Measurements from ENCODE around the gene PCCA.
"Not testable (repeated sequence)": the region's sequence is repeated elsewhere in the genome, so short reads cannot be mapped to it uniquely, and the experiment has no call there.

Gene PCCA

DNA sequence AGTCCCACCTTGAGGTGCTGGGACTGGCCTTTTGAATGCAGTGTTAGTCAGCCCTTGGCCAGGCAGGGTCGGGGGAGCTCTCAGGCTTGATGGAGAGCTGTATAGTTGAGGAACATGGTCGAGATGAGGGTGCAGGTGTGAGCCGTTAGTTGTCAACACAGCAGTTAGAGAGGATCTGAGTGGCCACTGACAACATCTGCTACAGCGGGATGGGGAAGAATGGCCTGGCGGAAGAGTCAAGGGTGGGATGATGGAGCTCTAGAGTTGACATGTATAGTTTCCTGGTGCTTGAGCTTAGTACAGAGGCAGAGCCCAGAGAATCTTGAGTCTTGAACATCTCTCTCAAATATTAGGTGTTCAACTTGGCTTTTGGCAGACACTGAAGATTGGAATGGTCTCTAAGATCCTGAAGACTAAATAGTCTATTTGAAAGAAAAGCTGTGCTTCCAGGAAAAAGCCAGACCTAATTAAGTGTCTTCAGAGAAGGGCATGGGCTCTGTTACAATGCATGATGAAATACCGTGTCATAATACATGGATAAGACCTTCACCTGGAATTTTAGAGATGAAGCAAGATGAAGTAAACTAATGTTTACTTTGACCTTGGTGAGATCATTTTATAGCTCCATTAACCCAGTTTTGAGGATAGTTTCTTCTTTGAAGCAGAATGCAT, 9.7 kb downstream of the PCCA start:
- DNase-seq, result no peak

GRCh38 chr13:100099117-100099445, 10.2 kb downstream of the PCCA start:
- not testable (repeated sequence) for DNase-seq

- no peak for DNase-seq
Measured at GRCh38 chr13:100100115-100100879, 11.4 kb downstream of the PCCA start.

DNA sequence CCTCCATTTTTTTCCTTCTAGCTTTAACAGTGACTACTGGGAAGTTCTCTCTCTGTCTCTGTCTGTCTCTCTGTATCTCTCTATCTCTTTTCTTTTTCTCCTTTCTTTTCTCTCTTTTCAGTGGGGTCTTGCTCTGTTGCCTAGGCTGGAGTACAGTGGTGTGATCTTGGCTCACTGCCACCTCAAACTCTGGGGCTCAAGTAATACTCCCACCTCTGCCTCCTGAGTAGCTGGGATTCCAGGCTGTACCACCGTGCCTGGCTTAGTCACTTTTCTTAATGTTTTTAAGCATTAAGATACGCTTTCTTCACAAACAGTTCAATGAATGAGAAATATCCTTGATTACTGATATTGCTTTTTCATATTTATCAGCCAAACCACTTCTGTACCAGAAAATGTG, 13.1 kb downstream of the PCCA start:
- DNase-seq, result no peak

DNA sequence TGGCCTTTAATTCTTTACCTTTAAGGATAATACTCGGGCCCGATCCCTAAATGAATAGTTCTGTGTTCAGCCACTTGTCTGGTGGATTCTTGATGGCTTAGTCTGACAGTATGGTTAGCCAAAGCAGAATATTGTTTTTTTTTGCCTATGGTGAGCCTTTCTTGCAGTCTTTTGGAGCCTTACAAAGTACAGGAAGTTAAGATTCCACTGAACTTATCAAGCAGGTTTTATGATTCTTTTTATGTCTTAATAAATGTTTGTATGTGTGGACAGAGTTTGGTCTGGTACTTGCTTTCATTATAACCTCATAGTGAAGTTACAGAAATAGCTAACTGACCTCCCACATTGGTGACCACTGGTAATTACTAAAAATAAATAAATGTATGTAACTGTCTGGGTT, 17.1 kb downstream of the PCCA start:
- no peak for DNase-seq

DNA sequence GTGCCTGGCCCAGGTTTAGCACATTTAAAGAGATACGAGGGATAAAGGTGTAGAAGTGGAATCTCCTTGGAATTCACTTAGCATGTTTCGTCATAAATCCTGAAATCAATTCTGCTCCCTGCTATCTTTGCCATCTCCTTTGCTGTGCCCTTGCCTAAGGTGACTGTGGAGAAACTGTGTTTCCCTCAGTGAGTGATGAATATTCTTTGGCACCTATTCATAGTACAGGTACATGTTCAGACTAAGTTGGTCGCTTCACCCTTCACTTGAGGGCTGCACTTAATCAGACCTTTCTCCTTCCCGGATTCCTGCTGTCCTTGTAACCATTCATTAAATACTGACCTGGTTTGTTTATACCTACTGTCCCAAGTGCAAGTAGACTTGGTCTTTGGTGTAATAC, 17.8 kb downstream of the PCCA start:
- DNase-seq, result no peak

- DNase-seq, result no peak
Measured at GRCh38 chr13:100108913-100109507, 20.1 kb downstream of the PCCA start.

- DNase-seq, result no peak
Measured at GRCh38 chr13:100110269-100110668, 21.4 kb downstream of the PCCA start.

- no peak for DNase-seq
Measured at GRCh38 chr13:100112186-100112838, 23.4 kb downstream of the PCCA start.

DNA sequence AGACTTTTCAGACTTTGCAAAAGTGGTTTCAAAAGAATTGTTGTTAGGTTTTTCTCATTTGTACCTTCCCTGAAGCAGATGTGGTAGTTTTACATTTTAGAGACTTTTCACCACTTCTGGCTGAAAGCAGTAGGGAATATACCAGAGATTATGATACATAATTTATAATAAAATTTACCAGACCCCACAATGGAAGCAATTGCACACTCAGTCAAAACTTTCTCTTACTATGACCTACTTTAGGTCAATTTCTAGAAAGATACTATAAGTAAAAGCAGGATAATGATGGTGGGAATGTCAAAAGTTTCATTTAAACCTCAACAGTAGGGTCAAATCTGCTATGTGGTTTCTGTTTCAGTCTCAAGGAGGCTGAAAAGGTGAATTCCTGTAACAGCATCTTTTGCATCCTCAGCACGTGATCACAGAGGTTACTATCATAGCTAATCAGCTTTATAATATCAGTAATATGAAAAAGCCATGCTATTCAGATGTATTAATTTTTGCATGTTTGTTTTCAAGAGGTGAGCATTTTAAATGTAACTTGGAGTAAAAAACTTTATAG, 26.9 kb downstream of the PCCA start:
- DNase-seq, result no peak

DNA sequence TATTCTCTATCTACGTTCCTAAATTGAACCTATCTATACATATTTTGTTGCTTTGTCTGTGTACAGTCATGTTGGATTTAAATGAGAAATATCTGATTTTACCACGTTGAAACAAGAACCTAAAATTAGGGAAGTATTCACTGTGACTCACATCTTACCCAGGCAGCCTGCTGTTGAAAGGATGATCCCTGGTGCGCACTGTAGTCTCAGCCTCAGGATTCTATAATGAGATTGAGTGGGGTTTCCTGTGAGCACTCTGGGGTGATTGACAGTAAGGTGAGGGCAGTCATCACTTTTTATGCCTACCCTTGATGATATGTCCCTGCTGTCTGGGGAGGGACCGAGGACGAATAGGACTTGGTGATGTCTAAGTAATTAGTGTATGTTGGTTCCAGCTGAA, 35.4 kb downstream of the PCCA start:
- DNase-seq, result no peak

GRCh38 chr13:100125946-100126345, 37.1 kb downstream of the PCCA start:
- DNase-seq, result no peak

GRCh38 chr13:100128373-100128772, 39.5 kb downstream of the PCCA start:
- DNase-seq, result no peak

GRCh38 chr13:100128838-100129237, 39.9 kb downstream of the PCCA start:
- no peak for DNase-seq

DNA sequence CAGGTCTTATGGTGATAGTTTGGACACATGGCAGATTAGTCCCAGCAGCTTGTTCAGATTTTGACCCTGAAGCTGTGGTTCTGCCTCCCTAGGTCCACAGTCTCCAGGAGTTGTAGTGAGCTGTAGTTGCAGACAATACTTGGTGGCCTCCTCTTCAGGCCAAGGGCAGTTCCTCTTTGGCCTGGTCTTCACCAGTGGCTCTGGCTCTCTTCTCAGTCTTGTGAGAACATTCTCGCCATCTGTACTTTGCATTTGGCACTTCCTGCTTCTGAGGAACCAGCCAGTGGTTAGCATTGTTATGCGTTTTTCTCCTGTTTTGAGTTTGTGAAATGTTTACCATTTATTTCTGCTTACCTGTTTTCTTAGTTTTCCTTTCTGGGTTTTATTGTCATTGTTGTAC, 40.7 kb downstream of the PCCA start:
- DNase-seq, result no peak

DNA sequence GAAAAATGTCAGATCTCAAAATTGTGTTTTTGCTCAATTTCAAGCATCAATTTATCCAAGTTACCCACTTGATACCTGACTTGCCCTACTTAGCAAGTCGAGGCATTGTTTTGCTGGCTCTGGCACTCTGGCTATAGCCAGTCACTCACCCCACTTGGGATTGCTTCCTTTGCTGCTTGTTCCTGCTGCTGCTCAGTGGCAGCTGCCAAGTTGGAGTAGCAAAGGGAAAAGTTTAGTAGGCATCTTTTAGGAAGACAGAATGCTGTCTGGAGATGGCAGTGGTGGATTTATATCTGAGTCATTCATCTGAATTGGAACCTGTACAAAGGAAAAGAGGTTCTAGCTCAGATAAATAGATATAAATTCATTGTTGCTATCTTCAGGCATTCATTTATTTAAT, 41.2 kb downstream of the PCCA start:
- no peak for DNase-seq

- no peak for DNase-seq
Measured at GRCh38 chr13:100130930-100131511, 42.1 kb downstream of the PCCA start.

- no peak for DNase-seq
Measured at GRCh38 chr13:100131863-100132574, 43.1 kb downstream of the PCCA start.

DNA sequence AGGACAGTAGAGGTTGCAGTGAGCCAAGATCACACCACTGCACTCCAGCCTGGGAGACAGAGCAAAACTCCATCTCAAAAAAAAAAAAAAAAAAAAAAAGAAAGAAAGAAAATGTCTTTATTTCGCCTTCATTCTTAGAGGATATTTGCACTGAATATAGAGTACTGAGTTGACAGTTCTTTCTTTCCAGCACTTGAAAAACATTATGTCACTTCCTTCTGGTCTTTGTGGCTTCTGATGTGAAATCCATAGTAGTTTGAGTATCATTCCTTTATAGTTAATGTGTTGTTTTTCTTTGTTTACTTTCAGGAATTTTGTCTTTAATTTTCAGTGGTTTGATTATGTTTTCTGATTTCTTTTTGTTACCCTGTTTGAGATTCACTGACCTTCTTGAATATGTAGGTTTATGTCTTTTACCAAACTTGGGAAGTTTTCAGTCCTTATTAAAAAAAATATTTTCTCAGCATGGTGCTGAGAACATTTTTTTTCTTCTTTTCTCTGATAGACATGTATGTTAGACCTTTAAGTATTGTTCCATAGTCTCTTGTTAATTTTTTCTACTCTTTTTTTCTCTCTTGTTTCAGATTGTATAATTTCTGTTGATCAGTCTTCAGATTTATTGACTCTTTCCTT, 50.1 kb downstream of the PCCA start:
- DNase-seq, result no peak

DNA sequence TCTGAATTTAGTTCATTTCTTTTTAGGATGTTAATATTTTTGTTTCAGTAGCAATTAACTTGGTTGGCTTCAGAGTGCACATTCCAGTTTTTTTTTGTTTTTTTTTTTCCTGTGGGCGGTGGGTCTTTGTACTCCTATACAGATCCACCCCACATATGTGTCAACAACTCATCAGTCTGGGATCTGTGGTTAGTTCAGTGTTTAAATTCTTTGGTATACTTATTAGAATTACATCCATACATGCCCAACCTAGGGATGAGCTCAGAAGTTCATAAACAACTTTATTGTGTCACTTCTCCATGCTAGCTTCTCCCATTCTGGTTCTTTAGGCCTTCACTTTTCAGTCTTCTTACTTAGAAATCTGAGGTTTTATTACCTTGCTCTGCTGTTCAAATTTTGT, 50.9 kb downstream of the PCCA start:
- no peak for DNase-seq

DNA sequence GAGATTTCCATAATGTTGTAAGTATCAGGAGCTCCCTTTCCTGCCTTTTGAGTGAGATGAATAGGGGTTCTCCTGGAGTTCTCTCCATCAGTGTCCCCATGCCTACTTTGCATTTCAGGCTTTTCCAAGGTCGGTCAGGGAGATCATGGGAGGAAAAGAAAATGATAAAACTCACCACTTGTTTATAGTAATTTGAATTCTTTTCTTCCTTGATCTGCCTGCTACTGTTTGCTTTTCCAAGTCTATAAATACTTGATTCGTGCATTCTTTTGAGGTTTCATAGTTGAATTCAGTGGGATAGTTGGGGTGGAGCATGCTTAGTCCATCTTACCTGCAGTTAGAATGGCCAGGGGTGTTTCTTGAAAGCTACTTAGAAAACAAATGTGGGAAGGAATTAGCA, 51.5 kb downstream of the PCCA start:
- DNase-seq, result no peak

DNA sequence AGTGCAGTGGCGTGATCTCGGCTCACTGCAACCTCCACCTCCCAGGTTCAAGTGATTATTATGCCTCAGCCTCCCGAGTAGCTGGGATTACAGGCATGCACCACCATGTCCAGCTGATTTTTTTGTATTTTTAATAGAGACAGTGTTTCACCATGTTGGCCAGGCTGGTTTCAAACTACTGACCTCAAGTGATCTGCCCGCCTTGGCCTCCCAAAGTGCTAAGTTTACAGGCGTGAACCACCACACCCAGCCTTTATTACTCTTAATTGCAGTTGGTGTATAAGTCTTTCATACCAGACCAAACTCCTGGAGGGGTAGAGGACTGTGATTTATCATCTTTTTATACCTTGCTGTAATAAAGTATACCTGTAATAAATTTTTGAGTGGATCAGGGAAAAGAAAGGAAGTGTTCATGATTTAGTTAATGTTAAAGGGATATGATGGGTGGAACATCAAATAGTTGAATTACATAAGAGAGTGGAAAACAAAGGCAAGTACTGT, 52.6 kb downstream of the PCCA start:
- DNase-seq, result not testable (repeated sequence)

Measured in NCI-H187 (cell line).